HG02852 (cell line): Measurements from ENCODE around the gene SLA2.
"Not testable (repeated sequence)": the region's sequence is repeated elsewhere in the genome, so short reads cannot be mapped to it uniquely, and the experiment has no call there.

ENCODE experiments used
- ATAC-seq: cut with Tn5 transposase; IDR thresholded peaks from one replicate; pipeline ENCODE4 v1.9.1; 2021; ENCODE audit warnings: mild to moderate bottlenecking, moderate library complexity; ENCODE audit not compliant: unreplicated experiment

The SLA2 gene

GRCh38 chr20:36611625-36612024, 34.4 kb downstream of the SLA2 start:
- ATAC-seq, result no peak

GRCh38 chr20:36608388-36608728, 37.6 kb downstream of the SLA2 start:
- ATAC-seq, result not testable (repeated sequence)

- no peak for ATAC-seq
Observed at GRCh38 chr20:36607586-36608387, 38.2 kb downstream of the SLA2 start.

GRCh38 chr20:36606158-36607066, 39.6 kb downstream of the SLA2 start:
- peak; percentile 13 for ATAC-seq

GRCh38 chr20:36605399-36606157, 40.4 kb downstream of the SLA2 start, which contains the start of gene RAB5IF:
Gene RAB5IF, plus strand, starts transcription at chr20:36605779. Its CDS starts 173 bp downstream, at chr20:36605952.
- peak; percentile 84 for ATAC-seq

- ATAC-seq, result peak; percentile 24
Observed at GRCh38 chr20:36604952-36605398, 41.0 kb downstream of the SLA2 start.

- no peak for ATAC-seq
Observed at GRCh38 chr20:36601540-36601939, 44.5 kb downstream of the SLA2 start.

- ATAC-seq, result no peak
Observed at GRCh38 chr20:36599912-36600345, 46.1 kb downstream of the SLA2 start.

GRCh38 chr20:36593347-36593929, 52.6 kb downstream of the SLA2 start:
- no peak for ATAC-seq

- ATAC-seq, result no peak
Observed at GRCh38 chr20:36591854-36592641, 53.9 kb downstream of the SLA2 start.

- no peak for ATAC-seq
Observed at GRCh38 chr20:36591281-36591680, 54.7 kb downstream of the SLA2 start.

- ATAC-seq, result no peak
Observed at GRCh38 chr20:36587388-36588070, 58.5 kb downstream of the SLA2 start.

GRCh38 chr20:36585410-36586125, 60.4 kb downstream of the SLA2 start:
- ATAC-seq, result no peak

GRCh38 chr20:36584018-36584481, 61.9 kb downstream of the SLA2 start:
- no peak for ATAC-seq

- ATAC-seq, result no peak
Observed at GRCh38 chr20:36582821-36583220, 63.2 kb downstream of the SLA2 start.

- ATAC-seq, result no peak
Observed at GRCh38 chr20:36582322-36582721, 63.7 kb downstream of the SLA2 start.

GRCh38 chr20:36579996-36580545, 65.9 kb downstream of the SLA2 start:
- no peak for ATAC-seq

GRCh38 chr20:36578356-36579041, 67.5 kb downstream of the SLA2 start:
- no peak for ATAC-seq
